WTC11 (cell line): Measurements from ENCODE around the gene FRMD4A. TPM values are rescaled to one million over a fixed set of nuclear protein-coding genes. Genes with fewer than 3 reads are reported as not detected.

ENCODE experiments used
- ATAC-seq: fragments of 200-7000 bp; cut with Tn5 transposase; 2 replicates; pipeline ENCODE4 v1.10.0; 2021; ENCODE audit warnings: mild to moderate bottlenecking, moderate library complexity
- CTCF ChIA-PET: fragments of 300-600 bp; sonication (Branson Sonifier 250); formaldehyde crosslinking; loops from one replicate; lab custom pipeline; 2021; ENCODE audit warnings: antibody characterized with exemption; lab: Charles Lee
- POLR2A ChIA-PET: fragments of 350-600 bp; sonication (Branson Sonifier 250); formaldehyde crosslinking; loops from one replicate; lab custom pipeline; 2021; ENCODE audit warnings: antibody characterized with exemption; lab: Charles Lee
- DNase-seq: peaks from one replicate; pipeline ENCODE4 v3.0.0; 2021; ENCODE audit warnings: low spot score
- H3K27ac Mint-ChIP-seq: 2 replicates; pipeline ENCODE4 v1.8.0; 2021; ENCODE audit warnings: mixed read lengths
- H3K27me3 Mint-ChIP-seq: 2 replicates; pipeline ENCODE4 v1.8.0; 2021; ENCODE audit warnings: low read depth, mild to moderate bottlenecking, moderate library complexity, mixed read lengths
- H3K36me3 Mint-ChIP-seq: 2 replicates; pipeline ENCODE4 v1.8.0; 2021; ENCODE audit warnings: mixed read lengths
- H3K4me1 Mint-ChIP-seq: 2 replicates; pipeline ENCODE4 v1.8.0; 2022; ENCODE audit warnings: mixed read lengths
- H3K4me3 Mint-ChIP-seq: 2 replicates; pipeline ENCODE4 v1.8.0; 2021; ENCODE audit warnings: mild to moderate bottlenecking, moderate library complexity, mixed read lengths
- H3K9me3 Mint-ChIP-seq: 2 replicates; pipeline ENCODE4 v1.8.0; 2021; ENCODE audit warnings: mixed read lengths
- AFF4 ChIP-seq: sonication (generic); formaldehyde crosslinking; IDR thresholded peaks from 2 replicates; pipeline ENCODE4 v1.8.1; 2023; ENCODE audit warnings: mild to moderate bottlenecking, missing genetic modification reagents, borderline replicate concordance
- AR ChIP-seq: fragments of 250-450 bp; sonication (Bioruptor Pico); IDR thresholded peaks from 2 replicates; pipeline ENCODE4 v1.9.0; 2021; ENCODE audit warnings: mild to moderate bottlenecking
- ATF2 ChIP-seq: sonication (generic); formaldehyde crosslinking; IDR thresholded peaks from 2 replicates; pipeline ENCODE4 v1.8.1; 2022; ENCODE audit warnings: low read depth, missing genetic modification reagents, borderline replicate concordance
- CREM ChIP-seq: sonication (generic); formaldehyde crosslinking; IDR thresholded peaks from 2 replicates; pipeline ENCODE4 v1.8.1; 2022; ENCODE audit warnings: mild to moderate bottlenecking, missing genetic modification reagents, moderate library complexity
- ELF4 ChIP-seq: sonication (generic); formaldehyde crosslinking; IDR thresholded peaks from 2 replicates; pipeline ENCODE4 v1.8.1; 2022; ENCODE audit warnings: low read depth, mild to moderate bottlenecking, moderate library complexity, missing genetic modification reagents
- FOXJ3 ChIP-seq: sonication (generic); formaldehyde crosslinking; IDR thresholded peaks from 2 replicates; pipeline ENCODE4 v1.9.0; 2021; ENCODE audit warnings: missing genetic modification reagents, mild to moderate bottlenecking, borderline replicate concordance
- GABPB1 ChIP-seq: sonication (generic); formaldehyde crosslinking; IDR thresholded peaks from 2 replicates; pipeline ENCODE4 v1.8.1; 2023; ENCODE audit warnings: mild to moderate bottlenecking, missing genetic modification reagents
- HMGA2 ChIP-seq: fragments of 250-450 bp; sonication (Bioruptor Pico); IDR thresholded peaks from 2 replicates; pipeline ENCODE4 v1.4.0; 2021; ENCODE audit warnings: mild to moderate bottlenecking, moderate library complexity
- HMGXB4 ChIP-seq: sonication (generic); formaldehyde crosslinking; IDR thresholded peaks from 2 replicates; pipeline ENCODE4 v1.8.1; 2023; ENCODE audit warnings: mild to moderate bottlenecking, moderate library complexity, missing genetic modification reagents
- MYBL2 ChIP-seq: sonication (generic); formaldehyde crosslinking; IDR thresholded peaks from 2 replicates; pipeline ENCODE4 v1.8.1; 2023; ENCODE audit warnings: mild to moderate bottlenecking, moderate library complexity, missing genetic modification reagents
- NFE2L1 ChIP-seq: sonication (generic); formaldehyde crosslinking; IDR thresholded peaks from 2 replicates; pipeline ENCODE4 v1.8.1; 2023; ENCODE audit warnings: missing genetic modification reagents
- NR1H2 ChIP-seq: sonication (generic); formaldehyde crosslinking; IDR thresholded peaks from 2 replicates; pipeline ENCODE4 v1.9.0; 2021; ENCODE audit warnings: mild to moderate bottlenecking, moderate library complexity, missing genetic modification reagents
- OVOL2 ChIP-seq: fragments of 250-450 bp; sonication (Bioruptor Pico); IDR thresholded peaks from 2 replicates; pipeline ENCODE4 v1.9.0; 2021; ENCODE audit warnings: mild to moderate bottlenecking, borderline replicate concordance
- RELA ChIP-seq: sonication (generic); formaldehyde crosslinking; IDR thresholded peaks from 2 replicates; pipeline ENCODE4 v1.8.1; 2022; ENCODE audit warnings: missing genetic modification reagents, mild to moderate bottlenecking, borderline replicate concordance
- SP1 ChIP-seq: sonication (generic); formaldehyde crosslinking; conservative IDR thresholded peaks from 2 replicates; pipeline ENCODE4 v1.8.1; 2022; ENCODE audit warnings: missing genetic modification reagents
- STAT6 ChIP-seq: sonication (generic); formaldehyde crosslinking; conservative IDR thresholded peaks from 2 replicates; pipeline ENCODE4 v1.8.1; 2023; ENCODE audit warnings: mild to moderate bottlenecking, low read depth, missing genetic modification reagents, moderate library complexity
- TCF7 ChIP-seq: sonication (generic); formaldehyde crosslinking; IDR thresholded peaks from 2 replicates; pipeline ENCODE4 v1.8.0; 2022; ENCODE audit warnings: mild to moderate bottlenecking, low read depth, missing genetic modification reagents, moderate library complexity
- TP53 ChIP-seq: sonication (generic); formaldehyde crosslinking; IDR thresholded peaks from 2 replicates; pipeline ENCODE4 v1.8.1; 2023; ENCODE audit warnings: mild to moderate bottlenecking, missing genetic modification reagents
- USF2 ChIP-seq: sonication (generic); formaldehyde crosslinking; IDR thresholded peaks from 2 replicates; pipeline ENCODE4 v1.8.1; 2023; ENCODE audit warnings: mild to moderate bottlenecking, missing genetic modification reagents, moderate library complexity
- ZMAT4 ChIP-seq: fragments of 250-450 bp; sonication (Bioruptor Pico); IDR thresholded peaks from 2 replicates; pipeline ENCODE4 v1.9.0; 2021; ENCODE audit warnings: mild to moderate bottlenecking
- ZNF121 ChIP-seq: sonication (generic); formaldehyde crosslinking; IDR thresholded peaks from 2 replicates; pipeline ENCODE4 v1.8.0; 2023; ENCODE audit warnings: missing genetic modification reagents
- ZNF396 ChIP-seq: fragments of 250-450 bp; sonication (Bioruptor Pico); IDR thresholded peaks from 2 replicates; pipeline ENCODE4 v1.8.0; 2021; ENCODE audit warnings: mild to moderate bottlenecking, moderate library complexity, borderline replicate concordance
- total RNA-seq: library from RNA; stranded (reverse); gene quantifications from 3 replicates; pipeline ENCODE4 v1.2.3, GENCODE V29; 2021

The FRMD4A gene
- total RNA-seq, 1 experiment from 2014 or later = 35.5 TPM

- CTCF ChIA-PET = no interaction called here
- H3K36me3 Mint-ChIP-seq = no peaks in the 10 kb centered on the region
- TF ChIP-seq MYBL2 (no peak), ZNF396 (CRISPR knock-in tag) (no peak), HMGA2 (CRISPR knock-in tag) (no peak), STAT6 (CRISPR knock-in tag) (no peak), RELA (no peak), FOXJ3 (no peak)
- no peaks in the 10 kb centered on the region for H3K9me3 Mint-ChIP-seq
- no peak for DNase-seq
- H3K27ac Mint-ChIP-seq = no peak overlapping the region
- no peaks in the 10 kb centered on the region for H3K27me3 Mint-ChIP-seq
- peaks cover 3% of the 10 kb centered on the region for H3K4me1 Mint-ChIP-seq
- POLR2A ChIA-PET = no interaction called here
- ATAC-seq = no peak
- H3K4me3 Mint-ChIP-seq = no peak overlapping the region
Observed at GRCh38 chr10:13853854-13854253, 476.9 kb downstream of the FRMD4A start.

GRCh38 chr10:13852872-13853271 lies 477.9 kb downstream of the FRMD4A start:
- Mint-ChIP-seq H3K36me3 (no peaks in the 10 kb centered on the region), H3K27me3 (no peaks in the 10 kb centered on the region), H3K4me3 (no peak overlapping the region), H3K27ac (no peak overlapping the region), H3K4me1 (peaks cover 11% of the 10 kb centered on the region), H3K9me3 (no peaks in the 10 kb centered on the region)
- ChIA-PET CTCF (interaction anchor here (0.7 kb wide), 1 partner anchor 753 kb away, joined by 3 read pairs; the partner anchor contains the start of gene OPTN), POLR2A (no interaction called here)
- DNase-seq (no peak), ATAC-seq (no peak)
- no peak for TF ChIP-seq ZNF121 (CRISPR knock-in tag)
- no peak for TF ChIP-seq USF2
- TF ChIP-seq AR (CRISPR knock-in tag) = no peak
- no peak for TF ChIP-seq NR1H2
- TF ChIP-seq HMGXB4 (CRISPR knock-in tag) = no peak
- no peak for TF ChIP-seq ATF2 (CRISPR knock-in tag)
- TF ChIP-seq ZMAT4 (CRISPR knock-in tag) = no peak
- TF ChIP-seq ELF4 (CRISPR knock-in tag) = no peak
- no peak for TF ChIP-seq CREM (CRISPR knock-in tag)
- no peak for TF ChIP-seq OVOL2 (CRISPR knock-in tag)
- no peak for TF ChIP-seq AFF4 (CRISPR knock-in tag)
- no peak for TF ChIP-seq NFE2L1 (CRISPR knock-in tag)
- TF ChIP-seq GABPB1 (CRISPR knock-in tag) = no peak
- no peak for TF ChIP-seq TP53 (CRISPR knock-in tag)
- no peak for TF ChIP-seq TCF7 (CRISPR knock-in tag)
- no peak for TF ChIP-seq SP1 (CRISPR knock-in tag)
- TF ChIP-seq HMGA2 (CRISPR knock-in tag) = no peak
